OCI-LY3 (cell line): ENCODE data around the gene ZEB2.

Experiments used
- H2AFZ ChIP-seq: fragments of 200-600, 300-600 bp; shearing (Covaris generic); 2 replicates; pipeline ENCODE4 v1.6.0; 2014; ENCODE audit warnings: antibody characterized with exemption, low read depth, low read length
- H3K27ac ChIP-seq: fragments of 200-600, 300-600 bp; sonication (generic); 2 replicates; pipeline ENCODE4 v1.5.1; 2014; ENCODE audit warnings: mild to moderate bottlenecking, low read length, moderate library complexity, mixed read lengths
- H3K27me3 ChIP-seq: fragments of 200-600, 300-600 bp; sonication (generic); 2 replicates; pipeline ENCODE4 v1.6.1; 2014; ENCODE audit warnings: low read depth, low read length, mixed read lengths
- H3K36me3 ChIP-seq: fragments of 200-600, 300-600 bp; sonication (generic); replicated peaks from 2 replicates; pipeline ENCODE3; 2014; ENCODE audit warnings: low read depth, low read length, mixed read lengths
- H3K4me1 ChIP-seq: fragments of 300-600, 200-600 bp; sonication (generic); 2 replicates; pipeline ENCODE4 v1.6.1; 2014; ENCODE audit warnings: low read length, mixed read lengths
- H3K4me2 ChIP-seq: fragments of 200-600, 300-600 bp; sonication (generic); 2 replicates; pipeline ENCODE4 v1.6.1; 2014; ENCODE audit warnings: low read length, mixed read lengths
- H3K4me3 ChIP-seq: fragments of 300-600, 200-600 bp; sonication (generic); 2 replicates; pipeline ENCODE4 v1.5.1; 2014; ENCODE audit warnings: antibody characterized with exemption, mild to moderate bottlenecking, low read length, moderate library complexity
- H3K79me2 ChIP-seq: fragments of 300-600, 200-600 bp; shearing (Covaris generic); 2 replicates; pipeline ENCODE4 v1.6.1; 2014; ENCODE audit warnings: mild to moderate bottlenecking, low read length, mixed read lengths
- H3K9ac ChIP-seq: fragments of 300-600, 200-600 bp; shearing (Covaris generic); 2 replicates; pipeline ENCODE4 v1.6.0; 2014; ENCODE audit warnings: mild to moderate bottlenecking, low read length, moderate library complexity
- H3K9me3 ChIP-seq: fragments of 200-600, 300-600 bp; shearing (Covaris generic); 2 replicates; pipeline ENCODE4 v1.6.1; 2014; ENCODE audit warnings: low read length, mixed read lengths; ENCODE audit not compliant: insufficient read depth
- H4K20me1 ChIP-seq: fragments of 200-600, 300-600 bp; sonication (generic); 2 replicates; pipeline ENCODE4 v1.6.1; 2016; ENCODE audit warnings: low read length, mixed read lengths; ENCODE audit not compliant: insufficient read depth
- CTCF ChIP-seq: fragments of 200-600, 300-600 bp; sonication (generic); IDR thresholded peaks from 2 replicates; pipeline ENCODE4 v1.5.1; 2014; ENCODE audit warnings: antibody characterized with exemption, low read length, low read depth
- EZH2phosphoT487 ChIP-seq: fragments of 200-600 bp; shearing (Covaris generic); IDR thresholded peaks from 2 replicates; pipeline ENCODE4 v1.6.1; 2018; ENCODE audit warnings: antibody characterized with exemption, mixed run types, low read depth

Gene ZEB2

DNA sequence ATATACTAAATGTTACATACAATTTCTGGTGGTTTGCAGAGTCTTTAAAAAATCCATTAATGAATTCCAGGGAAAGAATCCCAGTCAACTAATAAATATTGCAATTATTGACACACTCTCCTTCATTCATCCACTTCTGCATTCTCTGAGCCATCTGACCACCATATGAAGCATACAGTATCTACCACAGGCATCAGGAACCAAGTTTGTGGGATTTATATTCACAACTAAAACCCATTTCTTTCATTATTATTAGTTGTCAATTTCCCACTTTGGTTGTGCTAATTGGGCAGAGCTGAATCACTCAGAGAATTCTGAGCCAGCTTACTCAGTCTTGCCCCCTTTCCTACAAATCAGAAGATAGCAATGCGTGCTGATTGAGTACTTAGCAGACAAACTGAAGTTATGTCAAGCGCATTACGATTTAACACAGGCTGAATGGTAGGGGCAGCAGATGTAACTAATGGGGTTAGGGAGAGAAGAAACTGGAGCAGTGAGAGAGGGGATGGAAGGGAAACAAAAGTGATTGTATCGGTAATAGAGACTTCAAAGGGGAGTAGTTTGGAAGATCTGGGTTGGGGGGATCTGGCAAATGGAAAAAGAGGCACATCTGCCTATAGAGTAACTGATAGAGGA lies 52.3 kb downstream of the ZEB2 start:
- peaks cover 3% of the 10 kb centered on the region for H3K79me2 ChIP-seq
- H2AFZ ChIP-seq, result no peak overlapping the region
- TF ChIP-seq CTCF, result no peak
- no peak for TF ChIP-seq EZH2phosphoT487
- no peak overlapping the region for H3K4me3 ChIP-seq
- no peaks in the 10 kb centered on the region for H3K27me3 ChIP-seq
- no peak overlapping the region for H3K27ac ChIP-seq
- peaks cover 25% of the 10 kb centered on the region; the same call in 1 of the 2 replicates for H4K20me1 ChIP-seq
- H3K9me3 ChIP-seq, result no peaks in the 10 kb centered on the region
- H3K36me3 ChIP-seq, result peaks cover 5% of the 10 kb centered on the region
- no peak overlapping the region for H3K9ac ChIP-seq
- peaks cover 43% of the 10 kb centered on the region for H3K4me1 ChIP-seq
- H3K4me2 ChIP-seq, result no peak overlapping the region

DNA sequence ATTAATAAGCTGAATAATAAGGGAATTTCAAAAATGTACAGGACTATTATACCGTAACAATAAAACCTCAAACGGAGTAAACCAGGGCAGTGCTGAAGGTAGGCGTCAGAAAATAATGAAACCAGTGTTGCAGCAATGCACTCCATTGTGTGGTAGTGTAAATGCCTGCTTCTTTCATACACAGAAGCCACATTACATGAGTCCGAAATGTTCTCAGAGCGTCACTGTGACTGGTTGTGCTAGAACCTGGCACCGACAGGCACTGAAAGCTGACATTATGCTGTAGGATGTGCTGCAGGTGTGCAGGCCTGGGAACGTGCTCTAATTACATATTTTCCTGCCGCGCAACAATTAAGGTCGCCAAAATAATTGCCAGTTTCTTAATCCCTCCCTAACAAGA lies 53.3 kb downstream of the ZEB2 start:
- H3K27ac ChIP-seq, result no peak overlapping the region
- no peak for TF ChIP-seq EZH2phosphoT487
- TF ChIP-seq CTCF, result no peak
- H3K4me2 ChIP-seq, result no peak overlapping the region
- no peaks in the 10 kb centered on the region for H3K27me3 ChIP-seq
- H3K4me3 ChIP-seq, result no peak overlapping the region
- no peaks in the 10 kb centered on the region for H3K9me3 ChIP-seq
- peaks cover 19% of the 10 kb centered on the region; the same call in 1 of the 2 replicates for H4K20me1 ChIP-seq
- peaks cover 37% of the 10 kb centered on the region for H3K4me1 ChIP-seq
- no peak overlapping the region for H2AFZ ChIP-seq
- H3K36me3 ChIP-seq, result peaks cover 2% of the 10 kb centered on the region
- no peak overlapping the region for H3K9ac ChIP-seq
- peaks cover 3% of the 10 kb centered on the region for H3K79me2 ChIP-seq

- no peak overlapping the region for H3K4me2 ChIP-seq
- peaks cover 2% of the 10 kb centered on the region for H3K36me3 ChIP-seq
- H3K79me2 ChIP-seq, result peaks cover 3% of the 10 kb centered on the region
- H4K20me1 ChIP-seq, result peaks cover 15% of the 10 kb centered on the region; the same call in 1 of the 2 replicates
- no peak overlapping the region for H3K27ac ChIP-seq
- no peaks in the 10 kb centered on the region for H3K9me3 ChIP-seq
- peaks cover 28% of the 10 kb centered on the region for H3K4me1 ChIP-seq
- H3K9ac ChIP-seq, result no peak overlapping the region
- no peaks in the 10 kb centered on the region for H3K27me3 ChIP-seq
- no peak overlapping the region for H3K4me3 ChIP-seq
- TF ChIP-seq EZH2phosphoT487 (no peak), CTCF (no peak)
- no peak overlapping the region for H2AFZ ChIP-seq
Observed at GRCh38 chr2:144465749-144466148, 54.2 kb downstream of the ZEB2 start.

DNA sequence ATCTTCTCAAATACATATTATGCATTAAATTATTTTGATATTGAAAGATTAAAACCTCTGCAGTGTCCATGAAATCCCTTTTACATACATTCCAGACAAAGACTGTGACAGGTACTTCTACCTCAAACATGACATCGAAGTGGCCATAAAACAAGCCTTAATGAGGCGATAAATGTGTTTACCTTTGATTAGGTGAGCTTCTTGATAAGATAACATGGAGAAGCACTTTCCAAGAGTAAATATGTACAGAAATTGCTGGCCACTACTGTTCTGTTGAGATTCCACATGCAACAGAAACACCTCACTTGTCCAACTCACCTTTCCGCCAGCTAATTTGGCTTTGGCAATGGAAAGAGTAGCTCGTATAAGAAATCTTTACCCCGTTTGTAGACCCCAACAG lies 55.2 kb downstream of the ZEB2 start:
- Histone ChIP-seq H3K79me2 (no peaks in the 10 kb centered on the region; the same call in 1 of the 2 replicates), H3K4me1 (peaks cover 19% of the 10 kb centered on the region), H3K27ac (no peak overlapping the region)

More for the DNA sequence above, 55.2 kb downstream of the ZEB2 start:
- Histone ChIP-seq H3K9me3 (no peaks in the 10 kb centered on the region), H2AFZ (no peak overlapping the region), H3K4me2 (no peak overlapping the region), H4K20me1 (peaks cover 12% of the 10 kb centered on the region; the same call in 1 of the 2 replicates), H3K36me3 (peaks cover 2% of the 10 kb centered on the region), H3K4me3 (no peak overlapping the region), H3K9ac (no peak overlapping the region), H3K27me3 (no peaks in the 10 kb centered on the region)
- TF ChIP-seq EZH2phosphoT487 (no peak), CTCF (no peak)
